HCT116 (cell line): ENCODE data around the gene TTLL10. TPM values are rescaled to one million over a fixed set of nuclear protein-coding genes. Genes with fewer than 3 reads are reported as not detected.

Experiments used
- ATAC-seq: fragments of 200-7000 bp; cut with Tn5 transposase; 2 replicates; pipeline ENCODE4 v1.9.1; 2020; ENCODE audit warnings: mild to moderate bottlenecking, moderate library complexity
- BruUV-seq: library from RNA; stranded (reverse); fragments of 400-500 nt; replicated peaks from 2 replicates; lab custom pipeline; 2021; lab: Mats Ljungman, UMichigan
- CTCF ChIA-PET: fragments of 300-600 bp; sonication (Branson Sonifier 250); formaldehyde crosslinking; loops from one replicate; lab custom pipeline; 2021; ENCODE audit warnings: antibody characterized with exemption; lab: Charles Lee
- POLR2A ChIA-PET: fragments of 300-600, 350-600 bp; sonication (Branson Sonifier 250); formaldehyde crosslinking; loops from one replicate; lab custom pipeline; 2021; ENCODE audit warnings: antibody characterized with exemption; lab: Charles Lee
- RAD21 ChIA-PET, 2 experiments: fragments of 300-600 bp; sonication (Branson Sonifier 250); formaldehyde crosslinking; loops; one replicate each; lab custom pipeline; 2023; ENCODE audit warnings: low total read pairs in 2 of 2; ENCODE audit not compliant: uncharacterized antibody in 2 of 2, unreplicated experiment in 2 of 2, low non-redundant PET in 1 of 2; lab: Charles Lee
- DNase-seq: peaks from one replicate; pipeline ENCODE4 v3.0.0-alpha.2; 2010; ENCODE audit warnings: low read depth, low spot score
- H2AFZ ChIP-seq: fragments of 200-600 bp; shearing (Covaris generic), sonication (generic); 2 replicates; pipeline ENCODE4 v1.6.1; 2017; ENCODE audit warnings: low read depth, mixed run types, mixed read lengths, antibody characterized with exemption, low read length; ENCODE audit not compliant: poor library complexity, severe bottlenecking
- H3K27ac ChIP-seq: 2 replicates; pipeline ENCODE4 v1.5.1; 2012; ENCODE audit warnings: low read depth, low read length
- H3K27me3 ChIP-seq: fragments of 200-600 bp; sonication (generic); 2 replicates; pipeline ENCODE4 v1.6.1; 2016; ENCODE audit warnings: mixed run types, low read length, mixed read lengths; ENCODE audit not compliant: insufficient read depth
- H3K36me3 ChIP-seq, 2 experiments: fragments of 200-500 bp in 1 of 2; fragments of 200-600 bp in 1 of 2; sonication (Bioruptor generic) in 1 of 2; sonication (generic) in 1 of 2; 2 replicates each; pipeline versions ENCODE4 v1.5.1 to v1.6.1; 2014 to 2016; ENCODE audit warnings: low read length in 2 of 2, inconsistent platforms in 1 of 2, mixed read lengths in 1 of 2, mixed run types in 1 of 2; ENCODE audit not compliant: insufficient read depth in 2 of 2, control insufficient read depth in 1 of 2
- H3K4me1 ChIP-seq, 2 experiments: fragments of 200-600 bp in 1 of 2; sonication (generic) in 1 of 2; 2 replicates each; pipeline versions ENCODE4 v1.5.1 to v1.6.1; 2012 to 2017; ENCODE audit warnings: low read length in 2 of 2, inconsistent platforms in 1 of 2, mild to moderate bottlenecking in 1 of 2, mixed read lengths in 1 of 2, mixed run types in 1 of 2, moderate library complexity in 1 of 2; ENCODE audit not compliant: insufficient read depth in 2 of 2, control insufficient read depth in 1 of 2
- H3K4me2 ChIP-seq: fragments of 200-600 bp; sonication (generic); 2 replicates; pipeline ENCODE4 v1.6.1; 2017; ENCODE audit warnings: mixed run types, low read length, mixed read lengths
- H3K4me3 ChIP-seq, 2 experiments: fragments of 200-600 bp in 1 of 2; sonication (generic) in 1 of 2; replicated peaks in 1 of 2; 2 replicates each; pipeline ENCODE4 v1.5.1; 2011 to 2016; ENCODE audit warnings: low read length in 2 of 2, control low read depth in 1 of 2, low read depth in 1 of 2, mild to moderate bottlenecking in 1 of 2, mixed read lengths in 1 of 2, mixed run types in 1 of 2
- H3K79me2 ChIP-seq: fragments of 200-600 bp; sonication (generic); 2 replicates; pipeline ENCODE4 v1.6.1; 2017; ENCODE audit warnings: mild to moderate bottlenecking, mixed run types, low read length, moderate library complexity, mixed read lengths; ENCODE audit not compliant: insufficient read depth
- H3K9ac ChIP-seq: fragments of 200-600 bp; sonication (generic); 2 replicates; pipeline ENCODE4 v1.6.1; 2016; ENCODE audit warnings: low read length, mixed read lengths
- H3K9me2 ChIP-seq: fragments of 200-600 bp; sonication (generic), shearing (Covaris generic); 2 replicates; pipeline ENCODE4 v1.6.1; 2017; ENCODE audit warnings: mixed run types, mild to moderate bottlenecking, moderate library complexity; ENCODE audit not compliant: insufficient read depth
- H3K9me3 ChIP-seq, 2 experiments: fragments of 200-500 bp in 1 of 2; fragments of 200-600 bp in 1 of 2; sonication (Bioruptor generic) in 1 of 2; sonication (generic) in 1 of 2; 2 replicates each; pipeline ENCODE4 v1.6.1; 2014 to 2017; ENCODE audit warnings: low read length in 2 of 2, mixed read lengths in 2 of 2, inconsistent platforms in 1 of 2, low read depth in 1 of 2, mild to moderate bottlenecking in 1 of 2, mixed run types in 1 of 2, moderate library complexity in 1 of 2; ENCODE audit not compliant: control insufficient read depth in 1 of 2, insufficient read depth in 1 of 2
- H4K20me1 ChIP-seq: fragments of 200-600 bp; sonication (generic), shearing (Covaris generic); 2 replicates; pipeline ENCODE4 v1.6.1; 2017; ENCODE audit warnings: mixed run types, mild to moderate bottlenecking, moderate library complexity; ENCODE audit not compliant: insufficient read depth
- CEBPB ChIP-seq: IDR thresholded peaks from 2 replicates; pipeline ENCODE4 v1.6.1; 2012; ENCODE audit warnings: low read depth
- EGR1 ChIP-seq: IDR thresholded peaks from 2 replicates; pipeline ENCODE4 v1.6.1; 2012; ENCODE audit warnings: low read depth
- ELF1 ChIP-seq: IDR thresholded peaks from 2 replicates; pipeline ENCODE4 v1.6.1; 2012; ENCODE audit warnings: low read depth, borderline replicate concordance
- EZH2 ChIP-seq: fragments of 200-600 bp; sonication (generic); IDR thresholded peaks from 2 replicates; pipeline ENCODE4 v1.6.1; 2017; ENCODE audit warnings: antibody characterized with exemption, mixed run types
- EZH2phosphoT487 ChIP-seq: fragments of 200-600 bp; IDR thresholded peaks from 2 replicates; pipeline ENCODE4 v1.6.1; 2018; ENCODE audit warnings: antibody characterized with exemption, borderline replicate concordance
- FOSL1 ChIP-seq: IDR thresholded peaks from 2 replicates; pipeline ENCODE4 v1.6.1; 2012; ENCODE audit warnings: low read depth
- JUND ChIP-seq: IDR thresholded peaks from 2 replicates; pipeline ENCODE4 v1.6.1; 2012
- POLR2A ChIP-seq: IDR thresholded peaks from 2 replicates; pipeline ENCODE4 v1.7.0; 2011; ENCODE audit warnings: borderline replicate concordance; ENCODE audit not compliant: insufficient read depth, insufficient read length; ENCODE audit errors: extremely low read depth
- RAD21 ChIP-seq: IDR thresholded peaks from 2 replicates; pipeline ENCODE4 v1.6.1; 2012; ENCODE audit warnings: low read depth, mild to moderate bottlenecking
- SIN3A ChIP-seq: IDR thresholded peaks from 2 replicates; pipeline ENCODE4 v1.6.1; 2012; ENCODE audit warnings: low read depth
- SP1 ChIP-seq: IDR thresholded peaks from 2 replicates; pipeline ENCODE4 v1.6.1; 2012; ENCODE audit warnings: low read depth
- SRF ChIP-seq: IDR thresholded peaks from 2 replicates; pipeline ENCODE4 v1.6.1; 2012; ENCODE audit warnings: low read depth
- TCF7L2 ChIP-seq: IDR thresholded peaks from 2 replicates; pipeline ENCODE4 v1.7.0; 2011; ENCODE audit warnings: borderline replicate concordance, inconsistent platforms; ENCODE audit not compliant: insufficient read depth, insufficient read length; ENCODE audit errors: extremely low read depth
- ZFX ChIP-seq: fragments of 450-650 bp; IDR thresholded peaks from 2 replicates; pipeline ENCODE4 v1.6.1; 2017
- ZNF274 ChIP-seq: fragments of 200-500 bp; sonication (Bioruptor generic); IDR thresholded peaks from 2 replicates; pipeline ENCODE4 v1.6.1; 2014; ENCODE audit warnings: mild to moderate bottlenecking, low read depth, low read length, inconsistent platforms
- intact Hi-C: fragments of 100-400 bp; cut with micrococcal nuclease; formaldehyde crosslinking; loops from 2 replicates; pipeline ENCODE4 v1.10.0; 2022
- total RNA-seq: library from RNA; stranded (reverse); gene quantifications from one replicate; pipeline ENCODE4 v1.2.1, GENCODE V29; 2021; ENCODE audit not compliant: unreplicated experiment
- TF ChIP-seq, protein P1 (sequence below), 3 experiments: fragments of 200-600 bp in 1 of 3; sonication (generic) in 1 of 3; IDR thresholded peaks in 2 of 3; conservative IDR thresholded peaks in 1 of 3; 2 replicates each; pipeline ENCODE4 v1.5.1; 2012 to 2017; ENCODE audit warnings: low read depth in 2 of 3, low read length in 2 of 3, antibody characterized with exemption in 1 of 3, borderline replicate concordance in 1 of 3, control low read depth in 1 of 3, mild to moderate bottlenecking in 1 of 3, mixed read lengths in 1 of 3, mixed run types in 1 of 3, moderate library complexity in 1 of 3; ENCODE audit not compliant: insufficient read depth in 1 of 3
- TF ChIP-seq, protein P2 (sequence below): IDR thresholded peaks from 2 replicates; pipeline ENCODE4 v1.6.1; 2012; ENCODE audit warnings: low read depth
- TF ChIP-seq, protein P3 (sequence below): IDR thresholded peaks from 2 replicates; pipeline ENCODE4 v1.6.1; 2011; ENCODE audit warnings: mild to moderate bottlenecking, low read length, moderate library complexity; ENCODE audit not compliant: insufficient replicate concordance; ENCODE audit errors: extremely low read depth

TTLL10 gene
- total RNA-seq, 1 experiment from 2014 or later: 0.10 TPM

DNA sequence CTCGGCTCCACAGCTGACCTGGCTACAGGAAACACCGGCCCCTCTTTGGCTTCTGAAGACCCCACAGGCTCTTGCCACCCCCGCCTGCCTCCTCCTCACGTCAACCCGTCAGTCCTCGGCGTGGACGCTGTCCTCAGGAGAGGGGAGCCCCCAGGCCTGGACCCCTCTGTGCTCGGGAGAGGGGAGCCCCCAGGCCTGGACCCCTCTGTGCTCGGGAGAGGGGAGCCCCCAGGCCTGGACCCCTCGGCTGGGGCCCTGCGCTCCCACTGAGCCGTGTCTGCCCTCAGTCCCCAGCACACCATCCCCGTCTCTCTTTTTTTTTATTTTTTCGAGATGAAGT lies 31.8 kb upstream of the TTLL10 start:
- Histone ChIP-seq H3K79me2 (no peaks in the 10 kb centered on the region), H4K20me1 (no peaks in the 10 kb centered on the region), H3K9ac (no peak overlapping the region), H3K4me1 (peaks cover 5 to 15% of the 10 kb centered on the region in 2 experiments; a peak in 3 of 4 replicates), H3K4me2 (no peak overlapping the region), H3K36me3 (no peaks in the 10 kb centered on the region), H3K27me3 (no peaks in the 10 kb centered on the region), H3K9me3 (no peaks in the 10 kb centered on the region), H3K27ac (no peak overlapping the region), H3K9me2 (no peaks in the 10 kb centered on the region), H3K4me3 (no peak overlapping the region), H2AFZ (no peak overlapping the region)
- TF ChIP-seq, protein P1, sequence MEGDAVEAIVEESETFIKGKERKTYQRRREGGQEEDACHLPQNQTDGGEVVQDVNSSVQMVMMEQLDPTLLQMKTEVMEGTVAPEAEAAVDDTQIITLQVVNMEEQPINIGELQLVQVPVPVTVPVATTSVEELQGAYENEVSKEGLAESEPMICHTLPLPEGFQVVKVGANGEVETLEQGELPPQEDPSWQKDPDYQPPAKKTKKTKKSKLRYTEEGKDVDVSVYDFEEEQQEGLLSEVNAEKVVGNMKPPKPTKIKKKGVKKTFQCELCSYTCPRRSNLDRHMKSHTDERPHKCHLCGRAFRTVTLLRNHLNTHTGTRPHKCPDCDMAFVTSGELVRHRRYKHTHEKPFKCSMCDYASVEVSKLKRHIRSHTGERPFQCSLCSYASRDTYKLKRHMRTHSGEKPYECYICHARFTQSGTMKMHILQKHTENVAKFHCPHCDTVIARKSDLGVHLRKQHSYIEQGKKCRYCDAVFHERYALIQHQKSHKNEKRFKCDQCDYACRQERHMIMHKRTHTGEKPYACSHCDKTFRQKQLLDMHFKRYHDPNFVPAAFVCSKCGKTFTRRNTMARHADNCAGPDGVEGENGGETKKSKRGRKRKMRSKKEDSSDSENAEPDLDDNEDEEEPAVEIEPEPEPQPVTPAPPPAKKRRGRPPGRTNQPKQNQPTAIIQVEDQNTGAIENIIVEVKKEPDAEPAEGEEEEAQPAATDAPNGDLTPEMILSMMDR (IDR thresholded peaks at IDR 0.05 in 2 of 3, conservative IDR thresholded peaks at IDR 0.05 in 1 of 3; ENCODE audit: borderline replicate concordance in 1 of 3, insufficient read depth in 1 of 3, low read depth in 2 of 3, low read length in 2 of 3): no peak
- TF ChIP-seq EGR1 (no peak), EZH2phosphoT487 (no peak), EZH2 (no peak), SP1 (no peak), RAD21 (no peak), ELF1 (no peak), TCF7L2 (no peak), POLR2A (no peak), ZFX (no peak), SIN3A (no peak), FOSL1 (no peak), CEBPB (no peak), SRF (no peak), ZNF274 (no peak), JUND (no peak)
- TF ChIP-seq, protein P2, sequence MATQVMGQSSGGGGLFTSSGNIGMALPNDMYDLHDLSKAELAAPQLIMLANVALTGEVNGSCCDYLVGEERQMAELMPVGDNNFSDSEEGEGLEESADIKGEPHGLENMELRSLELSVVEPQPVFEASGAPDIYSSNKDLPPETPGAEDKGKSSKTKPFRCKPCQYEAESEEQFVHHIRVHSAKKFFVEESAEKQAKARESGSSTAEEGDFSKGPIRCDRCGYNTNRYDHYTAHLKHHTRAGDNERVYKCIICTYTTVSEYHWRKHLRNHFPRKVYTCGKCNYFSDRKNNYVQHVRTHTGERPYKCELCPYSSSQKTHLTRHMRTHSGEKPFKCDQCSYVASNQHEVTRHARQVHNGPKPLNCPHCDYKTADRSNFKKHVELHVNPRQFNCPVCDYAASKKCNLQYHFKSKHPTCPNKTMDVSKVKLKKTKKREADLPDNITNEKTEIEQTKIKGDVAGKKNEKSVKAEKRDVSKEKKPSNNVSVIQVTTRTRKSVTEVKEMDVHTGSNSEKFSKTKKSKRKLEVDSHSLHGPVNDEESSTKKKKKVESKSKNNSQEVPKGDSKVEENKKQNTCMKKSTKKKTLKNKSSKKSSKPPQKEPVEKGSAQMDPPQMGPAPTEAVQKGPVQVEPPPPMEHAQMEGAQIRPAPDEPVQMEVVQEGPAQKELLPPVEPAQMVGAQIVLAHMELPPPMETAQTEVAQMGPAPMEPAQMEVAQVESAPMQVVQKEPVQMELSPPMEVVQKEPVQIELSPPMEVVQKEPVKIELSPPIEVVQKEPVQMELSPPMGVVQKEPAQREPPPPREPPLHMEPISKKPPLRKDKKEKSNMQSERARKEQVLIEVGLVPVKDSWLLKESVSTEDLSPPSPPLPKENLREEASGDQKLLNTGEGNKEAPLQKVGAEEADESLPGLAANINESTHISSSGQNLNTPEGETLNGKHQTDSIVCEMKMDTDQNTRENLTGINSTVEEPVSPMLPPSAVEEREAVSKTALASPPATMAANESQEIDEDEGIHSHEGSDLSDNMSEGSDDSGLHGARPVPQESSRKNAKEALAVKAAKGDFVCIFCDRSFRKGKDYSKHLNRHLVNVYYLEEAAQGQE: no peak
- TF ChIP-seq, protein P3, sequence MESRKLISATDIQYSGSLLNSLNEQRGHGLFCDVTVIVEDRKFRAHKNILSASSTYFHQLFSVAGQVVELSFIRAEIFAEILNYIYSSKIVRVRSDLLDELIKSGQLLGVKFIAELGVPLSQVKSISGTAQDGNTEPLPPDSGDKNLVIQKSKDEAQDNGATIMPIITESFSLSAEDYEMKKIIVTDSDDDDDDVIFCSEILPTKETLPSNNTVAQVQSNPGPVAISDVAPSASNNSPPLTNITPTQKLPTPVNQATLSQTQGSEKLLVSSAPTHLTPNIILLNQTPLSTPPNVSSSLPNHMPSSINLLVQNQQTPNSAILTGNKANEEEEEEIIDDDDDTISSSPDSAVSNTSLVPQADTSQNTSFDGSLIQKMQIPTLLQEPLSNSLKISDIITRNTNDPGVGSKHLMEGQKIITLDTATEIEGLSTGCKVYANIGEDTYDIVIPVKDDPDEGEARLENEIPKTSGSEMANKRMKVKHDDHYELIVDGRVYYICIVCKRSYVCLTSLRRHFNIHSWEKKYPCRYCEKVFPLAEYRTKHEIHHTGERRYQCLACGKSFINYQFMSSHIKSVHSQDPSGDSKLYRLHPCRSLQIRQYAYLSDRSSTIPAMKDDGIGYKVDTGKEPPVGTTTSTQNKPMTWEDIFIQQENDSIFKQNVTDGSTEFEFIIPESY: no peak
- POLR2A ChIA-PET: no interaction called here
- RAD21 ChIA-PET: no interaction called here
- intact Hi-C loops: no loop called here
- DNase-seq (no peak), ATAC-seq (no peak)
- no TSS peak for BruUV-seq
- CTCF ChIA-PET: no interaction called here
